D341Med (cell line): ENCODE measurements around the gene CRBN.

Experiments
- DNase-seq: peaks from one replicate; pipeline ENCODE4 v3.0.0; 2012; ENCODE audit warnings: low spot score

Gene CRBN

DNA sequence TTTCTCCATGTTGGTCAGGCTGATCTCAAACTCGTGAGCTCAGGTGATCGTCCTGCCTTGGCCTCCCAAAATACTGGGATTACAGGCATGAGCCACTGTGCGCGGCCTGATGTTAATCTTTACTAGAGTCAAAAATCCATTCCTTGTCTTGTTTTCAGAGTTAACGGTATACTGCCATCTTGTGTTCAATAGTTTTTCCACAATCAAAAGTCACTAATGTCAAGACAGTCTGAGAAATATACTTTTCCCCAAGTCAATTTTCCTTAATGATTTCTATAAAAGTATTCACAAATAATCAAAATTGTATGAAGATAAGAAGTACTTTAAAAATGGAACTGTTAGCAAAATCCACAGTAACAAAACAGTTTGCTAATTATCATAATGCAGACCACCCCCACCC lies 8.5 kb downstream of the CRBN start:
- peak; percentile 29 for DNase-seq

DNA sequence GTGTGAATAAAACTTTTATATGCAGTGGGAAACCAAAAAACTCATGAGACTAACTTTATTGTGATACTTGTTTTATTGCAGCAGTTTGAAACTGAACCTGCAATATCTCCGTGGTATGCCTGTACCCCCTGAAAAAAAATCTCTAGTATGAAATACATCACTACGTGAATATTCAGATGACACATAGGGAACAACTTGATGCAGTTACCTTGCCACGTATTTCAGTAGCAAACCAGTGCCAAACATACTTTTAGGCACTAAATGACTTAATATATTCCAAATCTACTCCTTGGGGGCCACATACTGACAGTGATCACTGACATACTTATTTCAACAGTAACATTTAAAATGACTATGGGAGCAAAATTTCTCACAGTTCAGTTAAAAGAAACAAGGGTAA lies 13.8 kb downstream of the CRBN start:
- no peak for DNase-seq

DNA sequence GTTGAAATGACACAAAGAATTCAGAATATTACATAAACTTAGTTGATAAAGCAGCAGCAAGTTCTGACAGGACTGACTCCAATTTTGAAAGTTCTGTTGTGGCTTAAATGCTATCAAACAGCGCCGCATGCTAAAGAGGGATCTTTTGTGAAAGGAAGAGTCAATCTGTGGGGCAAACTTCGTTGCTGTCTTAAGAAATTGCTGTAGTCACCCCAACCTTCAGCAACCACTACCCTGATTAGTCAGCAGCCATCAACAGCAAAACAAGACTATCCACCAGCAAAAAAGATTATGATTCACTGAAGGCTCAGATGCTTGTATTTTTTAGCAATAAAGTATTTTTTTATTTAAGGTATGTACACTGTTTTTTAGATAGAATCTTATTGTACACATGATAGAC lies 14.2 kb downstream of the CRBN start:
- DNase-seq, result no peak

DNA sequence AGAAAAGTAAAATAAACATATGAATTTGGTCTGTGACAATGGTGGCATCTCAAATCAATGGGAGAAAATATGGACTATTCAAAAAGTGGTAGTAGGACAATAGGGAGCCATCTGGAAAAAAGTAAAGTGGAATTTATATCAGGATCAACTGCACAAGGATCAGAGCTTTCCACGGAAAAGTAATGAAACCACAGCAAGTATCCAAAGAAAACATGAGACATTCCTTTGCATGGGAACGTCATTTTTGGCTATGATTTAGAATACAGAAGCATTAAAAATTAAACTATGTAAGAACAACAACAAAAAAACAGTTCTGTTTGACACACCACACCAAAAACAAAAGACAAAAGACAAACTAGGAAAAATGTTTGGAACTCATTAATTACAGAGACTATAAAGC lies 18.7 kb downstream of the CRBN start:
- DNase-seq, result no peak

DNA sequence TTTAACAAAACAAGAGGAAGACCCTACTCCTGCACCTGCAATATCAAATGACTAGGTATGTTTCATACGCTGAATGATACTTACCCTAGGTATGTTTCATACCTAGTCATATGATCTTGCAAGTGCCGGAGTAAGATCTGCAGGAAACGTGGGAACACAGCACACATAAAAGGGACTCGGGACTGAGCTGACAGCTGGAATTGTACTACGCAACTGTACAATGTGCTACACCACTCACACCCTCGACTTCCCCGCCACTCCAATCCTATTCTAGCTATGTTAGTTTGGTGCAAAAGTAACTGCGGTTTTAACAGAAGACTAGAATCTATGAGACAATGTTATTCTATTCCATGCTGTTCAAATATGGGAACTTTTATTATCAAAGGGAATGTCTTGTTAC lies 22.0 kb downstream of the CRBN start:
- DNase-seq, result no peak

DNA sequence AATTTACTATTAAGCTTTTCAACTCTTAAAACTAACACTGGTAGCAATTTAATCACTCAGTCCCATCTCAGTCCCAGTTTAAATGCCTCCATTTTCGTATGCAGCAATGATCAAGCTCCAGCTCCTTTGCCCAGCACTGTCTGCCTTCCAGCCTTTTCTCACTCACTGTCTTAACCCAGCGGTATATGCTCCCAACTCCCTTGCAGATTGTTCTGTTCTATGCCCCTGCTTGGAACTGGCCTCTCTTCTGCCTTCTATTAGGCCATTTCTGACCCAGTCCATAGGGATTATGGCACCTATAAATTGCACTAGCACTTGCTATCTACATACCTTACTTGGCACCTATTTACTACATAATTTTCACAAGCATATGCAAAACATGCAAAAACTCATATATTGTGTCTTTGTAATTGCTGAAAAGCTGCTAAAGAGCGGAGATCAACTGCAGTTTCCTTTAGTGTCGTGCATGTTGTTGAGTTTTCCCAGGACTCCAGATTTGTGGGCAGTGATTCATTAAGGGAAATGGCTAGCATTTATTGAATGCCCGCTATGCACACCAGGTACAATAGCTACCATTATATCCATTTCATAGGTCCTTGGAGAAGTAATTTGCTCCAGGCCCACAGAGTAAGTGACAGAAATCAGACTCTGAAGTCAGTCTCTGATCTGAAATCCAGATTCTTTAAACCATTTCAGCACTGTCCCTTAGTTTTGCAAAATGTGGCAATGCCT lies 24.4 kb downstream of the CRBN start:
- DNase-seq, result no peak

DNA sequence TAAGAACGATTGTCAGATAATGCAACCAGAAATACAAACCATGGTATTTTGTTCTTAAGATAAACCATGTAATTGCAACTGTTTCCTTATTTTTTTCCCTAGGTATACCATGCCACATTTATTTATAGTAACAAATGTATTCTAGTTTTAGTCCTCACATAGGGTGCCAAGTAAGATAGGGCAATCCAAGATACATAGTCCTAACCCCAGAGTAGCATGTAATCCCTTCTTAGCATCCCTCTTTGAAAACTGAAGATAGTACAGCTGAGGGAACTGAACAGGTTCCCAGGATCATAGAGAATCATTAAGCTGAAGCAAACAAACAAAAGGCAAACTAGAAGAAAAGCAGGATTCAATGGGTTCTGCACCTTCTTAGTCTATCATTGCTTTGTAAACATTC lies 28.0 kb downstream of the CRBN start:
- no peak for DNase-seq

DNA sequence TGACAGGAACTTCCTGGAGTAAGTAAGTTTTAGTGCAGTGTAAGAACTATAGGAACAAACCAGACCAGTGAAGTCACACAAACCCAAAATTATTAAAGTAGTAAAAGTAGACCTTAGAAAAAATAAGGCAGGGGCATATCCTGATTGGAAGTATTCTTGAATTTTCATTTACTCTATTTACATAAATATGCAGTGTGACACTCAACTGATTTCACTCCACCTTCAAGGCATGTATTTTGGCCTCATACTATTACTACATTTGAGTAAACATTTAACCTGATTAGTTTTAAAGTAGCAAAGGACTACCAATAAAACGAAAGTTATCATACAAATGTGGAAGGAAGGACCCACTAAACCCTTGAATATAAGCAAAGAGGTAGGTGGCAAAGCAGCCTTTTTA lies 29.9 kb downstream of the CRBN start:
- DNase-seq, result no peak

DNA sequence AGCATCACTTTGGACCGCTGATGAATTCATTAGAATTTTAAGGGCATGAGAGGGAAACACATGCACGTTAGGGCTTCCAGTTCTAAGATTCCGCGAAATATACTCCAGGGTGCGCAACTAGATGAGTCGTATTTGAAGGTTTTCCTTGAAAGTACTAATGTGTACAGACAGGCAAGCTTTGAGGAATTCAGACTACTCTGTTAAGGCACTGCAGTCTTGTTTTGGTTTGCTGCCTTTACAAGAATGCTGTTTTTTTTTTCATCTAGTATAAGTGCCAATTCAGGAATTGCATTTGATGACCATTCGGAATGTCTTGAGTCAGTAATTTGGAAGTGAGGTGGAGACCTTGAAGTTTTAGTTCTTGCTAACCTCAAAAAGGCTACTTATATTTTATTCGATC lies 33.7 kb downstream of the CRBN start:
- no peak for DNase-seq

DNA sequence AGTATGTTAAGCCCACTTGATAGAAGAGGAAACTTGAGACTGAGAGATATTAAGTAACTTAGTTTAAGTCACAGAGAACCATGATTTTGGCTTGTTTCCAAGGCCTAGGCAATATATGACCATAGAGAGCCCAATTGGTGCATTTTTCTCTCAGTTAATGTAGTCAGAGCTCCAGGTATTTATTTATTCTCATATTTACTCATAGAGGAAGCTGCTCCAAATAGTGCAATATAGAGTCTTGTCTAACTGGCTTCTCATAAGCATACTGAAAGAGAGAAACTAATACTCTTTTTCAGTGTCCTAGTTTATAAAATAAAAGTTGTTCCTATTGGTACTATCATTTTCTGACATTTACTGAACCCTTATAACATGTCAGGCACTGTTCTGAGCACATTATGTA lies 37.6 kb downstream of the CRBN start:
- DNase-seq, result no peak

DNA sequence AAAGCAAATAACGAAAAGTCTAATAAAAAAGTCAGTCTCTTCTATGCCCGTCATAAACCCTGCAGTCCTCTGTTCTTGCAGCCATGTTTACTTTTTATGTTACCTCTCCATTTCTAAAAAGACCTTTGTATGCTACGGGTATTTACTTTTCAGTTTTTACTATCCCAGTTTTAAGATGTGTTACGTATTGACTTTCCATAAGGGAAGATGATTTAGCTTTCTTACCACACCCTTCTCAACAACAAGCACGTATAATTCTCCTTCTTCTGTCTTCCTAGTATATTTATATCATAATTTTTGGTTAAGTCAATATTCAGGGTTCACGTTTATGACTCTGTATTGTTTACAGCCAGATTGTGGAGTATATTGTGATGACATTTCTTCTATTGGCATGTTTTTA lies 42.0 kb downstream of the CRBN start:
- no peak for DNase-seq

DNA sequence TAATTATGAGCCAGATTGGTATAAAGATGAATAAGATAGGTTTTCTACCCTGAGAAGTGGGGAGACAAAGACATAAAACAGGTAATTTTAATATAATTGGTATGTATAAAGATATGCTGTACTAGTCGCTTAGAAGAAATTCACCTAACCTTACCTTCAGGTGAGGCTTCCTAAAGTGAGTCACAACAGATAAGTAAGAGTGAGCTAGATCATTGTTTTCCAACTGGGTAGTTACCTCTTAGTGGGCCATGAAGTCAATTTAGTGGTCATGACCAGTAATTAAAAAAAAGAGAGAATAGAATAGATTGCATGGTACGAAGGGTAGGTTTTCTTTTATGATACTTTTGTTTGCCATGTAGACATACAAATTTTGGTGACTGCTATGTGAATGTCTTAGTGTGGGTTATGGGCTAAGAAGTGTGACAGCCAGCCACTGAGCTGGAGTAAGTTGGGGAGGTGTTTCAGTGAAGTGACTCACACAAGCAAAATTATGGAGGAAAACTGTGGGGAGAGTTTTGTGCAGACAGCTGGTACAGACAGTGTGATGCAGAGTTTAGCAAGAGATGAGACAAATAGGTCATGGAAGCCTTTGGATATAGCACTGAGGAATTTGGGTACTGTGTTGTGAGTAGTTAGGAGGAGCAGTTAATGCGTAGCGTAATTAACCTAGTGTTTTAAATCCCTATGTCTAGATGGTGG lies 44.6 kb downstream of the CRBN start:
- DNase-seq, result no peak

DNA sequence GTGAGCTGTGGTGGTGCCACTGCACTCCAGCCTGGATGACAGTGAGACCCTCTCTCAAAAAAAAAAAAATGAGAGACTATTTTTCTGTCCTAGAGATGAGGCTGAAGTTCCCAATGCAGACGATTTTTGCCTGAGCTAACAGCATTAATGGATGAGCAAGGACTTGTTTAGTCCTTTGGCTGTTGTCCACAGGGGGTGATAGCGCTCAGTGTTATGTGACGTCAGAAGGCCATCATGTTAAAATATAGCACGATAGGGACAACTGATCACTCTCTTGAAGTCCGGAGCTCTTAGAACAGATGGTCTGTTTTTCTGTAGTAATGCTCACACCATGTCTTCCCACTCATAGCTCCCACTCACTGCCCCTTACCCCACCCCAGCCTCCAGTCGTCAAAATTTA lies 46.0 kb downstream of the CRBN start:
- DNase-seq, result no peak

DNA sequence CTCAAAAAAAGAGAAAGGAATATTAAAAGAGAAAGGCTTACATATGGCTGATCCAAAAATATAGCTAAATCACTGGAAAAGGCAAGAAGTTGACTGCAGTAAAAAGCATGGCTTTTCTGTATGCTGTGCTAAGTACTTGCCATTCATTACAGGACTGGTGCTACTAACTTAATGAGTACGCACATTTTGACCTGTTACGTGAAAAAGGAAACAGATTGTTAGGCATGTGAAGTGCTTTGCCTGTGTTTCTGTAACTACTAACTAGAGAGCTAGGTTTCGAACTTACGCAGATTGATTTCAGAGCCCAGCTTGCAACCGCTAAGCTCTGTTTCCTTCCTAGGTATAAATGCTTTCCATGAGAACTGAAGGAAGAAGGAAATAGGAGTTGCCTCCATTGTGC lies 49.9 kb downstream of the CRBN start:
- no peak for DNase-seq

DNA sequence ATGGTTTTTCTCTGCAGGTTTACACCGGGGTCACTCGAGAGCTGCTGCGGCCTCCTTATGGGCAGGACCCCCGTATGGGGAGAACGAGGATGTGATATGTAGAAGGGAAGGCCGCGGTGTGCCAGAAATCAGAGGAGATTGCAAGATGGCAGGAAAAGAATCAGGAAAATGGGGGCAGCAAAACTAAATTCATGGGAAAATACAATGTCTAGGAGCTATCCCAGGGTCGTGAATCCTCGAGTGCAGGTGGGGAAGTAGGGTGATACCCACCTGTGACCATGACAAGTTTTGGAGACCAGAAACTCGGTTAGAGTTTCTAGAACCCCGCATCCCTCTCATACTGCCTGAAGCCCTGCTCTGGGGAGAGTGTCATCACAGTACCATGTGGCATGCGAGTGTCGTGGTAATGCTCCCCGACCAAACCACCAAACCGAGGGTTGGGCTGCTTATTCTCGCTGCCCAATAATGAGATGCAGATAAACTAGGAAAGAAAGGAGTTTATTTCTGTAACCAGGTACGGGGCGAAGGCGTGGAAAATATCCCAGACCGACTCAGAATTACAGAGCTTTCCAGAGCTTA lies 52.0 kb downstream of the CRBN start:
- peak; percentile 31 for DNase-seq

DNA sequence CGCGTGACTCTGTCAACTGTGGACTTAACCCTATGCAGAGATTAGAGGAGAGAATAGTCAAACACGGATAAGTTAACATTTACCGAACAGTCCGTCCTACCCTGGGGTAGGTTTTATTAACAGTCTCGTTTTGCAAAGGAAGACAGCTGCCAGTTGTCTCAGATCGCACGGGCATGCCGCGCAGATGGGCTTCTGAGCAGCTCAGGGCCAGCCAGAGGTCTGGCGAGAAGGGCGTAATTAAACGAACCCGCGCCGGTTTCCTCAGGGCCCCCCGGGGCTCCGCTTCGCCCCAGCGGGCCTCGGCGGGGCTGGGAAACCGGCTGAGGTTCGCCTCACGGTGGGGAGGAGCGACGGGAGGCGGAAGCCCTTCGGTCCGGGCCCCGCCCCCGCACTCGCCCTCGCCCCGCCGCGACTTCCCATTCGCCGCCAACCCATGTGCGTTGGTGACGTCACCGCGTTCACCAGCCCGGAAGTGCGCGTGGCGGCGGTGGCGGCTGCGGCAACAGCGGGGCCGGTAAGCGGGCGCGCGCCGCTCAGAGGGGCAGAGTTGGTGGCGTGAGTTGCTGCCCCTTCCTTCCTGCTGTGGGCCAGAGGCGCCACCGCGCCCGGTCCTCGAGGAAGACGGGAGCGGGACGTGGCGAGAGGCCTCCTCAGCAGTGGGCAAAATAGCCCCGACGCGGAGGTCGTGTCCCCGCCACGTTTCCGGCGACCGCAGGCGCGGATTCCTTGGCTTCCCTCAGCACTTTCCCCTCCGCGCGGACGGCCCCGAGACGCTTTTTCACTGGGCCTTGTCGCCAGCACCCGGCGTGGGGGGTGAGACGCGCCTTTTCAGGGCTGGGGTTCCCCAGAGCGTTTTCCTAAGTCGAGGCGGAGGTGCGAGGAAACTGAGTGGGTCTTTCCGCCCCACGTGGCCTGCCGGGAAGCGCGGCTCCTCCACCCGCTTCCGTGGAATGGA lies 52.7 kb downstream of the CRBN start, which contains the start of gene TRNT1:
Gene TRNT1, plus strand, starts transcription at position 464 of the 955 bp plus-strand sequence. CDS start 2,101 bp downstream, outside the sequence.
- peak; percentile 98 for DNase-seq

DNA sequence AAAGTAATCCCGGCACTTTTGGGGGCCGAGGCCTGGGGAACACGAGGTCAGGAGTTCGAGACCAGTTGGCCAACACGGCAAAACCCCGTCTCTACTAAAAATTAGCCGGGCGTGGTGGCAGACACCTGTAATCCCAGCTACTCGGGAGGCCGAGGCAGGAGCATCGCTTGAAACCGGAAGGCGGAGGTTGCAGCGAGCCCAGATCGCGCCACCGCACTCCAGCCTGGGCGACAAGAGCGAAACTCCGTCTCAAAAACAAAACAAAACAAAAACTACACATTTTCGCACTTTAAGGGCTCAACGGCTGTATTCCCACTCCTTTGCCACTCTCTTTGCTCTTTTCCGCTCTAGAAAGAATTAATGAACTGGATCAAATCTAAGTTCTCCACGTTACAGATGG lies 53.5 kb downstream of the CRBN start:
- no peak for DNase-seq

DNA sequence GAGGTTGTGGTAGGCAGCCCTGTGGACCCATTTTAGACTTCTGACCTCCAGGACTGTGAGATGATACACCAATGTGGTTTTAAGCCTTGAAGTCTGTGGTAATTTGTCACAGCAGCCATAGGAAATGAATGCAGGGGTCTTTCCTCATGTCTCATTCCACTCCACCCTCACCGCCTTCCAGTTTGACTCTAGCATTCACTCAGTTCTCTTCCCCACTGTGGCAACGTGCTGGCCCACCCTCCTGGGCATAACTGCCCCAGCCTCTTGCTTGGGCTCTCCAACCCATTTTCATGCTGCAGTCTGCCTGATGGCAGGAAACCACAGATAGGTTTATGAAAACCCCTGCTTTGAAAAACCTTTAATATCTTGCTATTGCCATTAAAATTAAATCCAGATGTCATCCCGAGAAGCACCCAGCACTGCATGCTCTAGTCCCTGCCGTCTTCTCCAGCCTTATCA lies 60.1 kb downstream of the CRBN start:
- no peak for DNase-seq

DNA sequence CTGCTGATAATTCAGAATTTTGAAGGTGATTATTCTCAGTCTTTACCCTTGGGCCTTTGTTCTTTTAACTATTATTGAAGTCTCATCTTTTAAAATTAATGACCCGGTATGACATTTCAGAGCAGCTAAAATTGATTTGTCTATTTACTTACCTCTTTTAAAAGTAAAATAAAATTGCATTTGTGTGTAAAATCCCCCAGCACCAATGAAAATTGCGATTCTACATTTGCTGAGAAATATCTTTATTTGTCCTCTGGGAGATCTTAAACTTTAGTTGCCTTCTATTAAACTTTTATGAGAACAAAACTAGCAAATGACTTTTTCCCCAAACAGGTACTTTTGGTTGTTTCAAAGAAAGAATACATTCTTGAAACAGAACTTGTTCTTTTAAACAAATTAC lies 61.8 kb downstream of the CRBN start:
- DNase-seq, result no peak

DNA sequence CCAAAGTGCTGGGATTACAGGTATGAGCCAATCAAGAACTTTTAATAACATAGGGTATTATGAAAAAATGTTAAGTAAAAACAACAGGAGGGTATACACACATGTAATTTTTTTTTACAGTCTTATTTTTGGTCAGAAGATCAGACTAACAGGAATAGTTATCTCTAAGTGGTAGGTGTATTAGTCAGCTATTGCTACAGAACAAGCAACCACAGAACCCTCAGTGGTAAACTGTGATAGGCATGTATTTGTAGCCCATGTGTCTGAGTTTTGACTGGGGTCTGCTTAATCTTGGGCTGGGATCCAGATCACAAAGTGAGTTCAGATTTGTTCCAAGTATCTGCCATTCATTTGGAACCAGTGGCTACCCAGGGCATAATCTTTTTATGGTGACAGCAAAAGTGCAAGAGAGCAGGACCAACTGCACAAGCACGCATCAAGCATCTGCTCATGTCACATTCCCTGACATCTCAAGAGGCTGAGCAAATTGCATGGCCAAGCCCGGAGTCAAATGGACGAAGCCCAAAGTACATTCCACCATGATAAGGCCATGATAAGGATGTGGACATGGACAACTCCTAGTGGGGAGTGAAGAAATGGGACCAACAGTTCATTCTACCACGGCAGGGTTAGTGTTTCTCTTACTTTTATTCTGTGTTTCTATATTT lies 66.3 kb downstream of the CRBN start:
- DNase-seq, result no peak

DNA sequence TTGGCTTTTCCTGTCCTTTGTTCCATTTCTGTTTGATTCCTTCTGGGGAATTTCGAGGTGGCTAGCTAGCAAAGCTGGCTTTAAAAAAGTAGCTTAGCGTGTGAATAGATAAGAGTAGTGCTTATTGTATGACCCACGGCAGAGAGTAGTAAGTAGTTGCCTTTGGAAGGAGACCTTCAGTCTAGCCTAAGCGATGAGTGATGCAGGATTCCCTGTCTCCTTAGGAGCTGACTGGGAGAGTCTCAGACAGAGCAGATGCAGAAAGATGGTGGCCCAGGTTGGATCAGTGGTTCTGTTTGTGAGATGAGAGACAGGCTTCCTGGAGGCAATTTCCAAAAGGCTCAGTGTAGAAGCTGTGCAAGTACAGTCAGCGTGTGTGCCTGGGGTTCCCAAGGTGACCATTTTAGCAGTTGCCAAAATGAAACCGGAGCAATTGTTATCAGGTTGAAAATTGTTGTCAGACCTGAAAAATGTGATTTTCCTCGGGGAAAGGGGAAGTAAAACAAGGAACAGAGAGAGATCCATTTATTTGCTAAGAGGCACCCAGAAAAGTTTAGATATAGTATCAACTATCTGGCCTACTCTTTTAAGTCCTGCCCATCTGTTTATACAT lies 68.6 kb downstream of the CRBN start:
- no peak for DNase-seq
